Liver (tissue), 9 donors: ENCODE measurements around the gene CEP63. TPM values are rescaled to one million over a fixed set of nuclear protein-coding genes. Genes with fewer than 3 reads are reported as not detected.

Experiments used
- DNase-seq: peaks from one replicate; pipeline ENCODE4 v3.0.0-alpha.2; 2017; ENCODE audit warnings: low spot score
- H3K27ac ChIP-seq, 2 donors: one replicate each; pipeline ENCODE4 v1.7.0; 2013; ENCODE audit warnings: inconsistent platforms in 2 of 2, low read length in 2 of 2, control low read depth in 1 of 2, low read depth in 1 of 2, mild to moderate bottlenecking in 1 of 2
- H3K27me3 ChIP-seq, 4 donors: one replicate each; pipeline versions ENCODE4 v1.6.1 to v1.7.0; 2013; ENCODE audit warnings: low read length in 3 of 4, inconsistent platforms in 1 of 4, mild to moderate bottlenecking in 1 of 4, moderate library complexity in 1 of 4; ENCODE audit not compliant: control insufficient read depth in 4 of 4, insufficient read depth in 4 of 4
- H3K36me3 ChIP-seq, 4 donors: one replicate each; pipeline versions ENCODE4 v1.6.1 to v1.7.0; 2013; ENCODE audit warnings: low read length in 3 of 4, mild to moderate bottlenecking in 3 of 4, low read depth in 1 of 4, moderate library complexity in 1 of 4; ENCODE audit not compliant: control insufficient read depth in 4 of 4, insufficient read depth in 3 of 4
- H3K4me1 ChIP-seq, 4 donors: one replicate each; pipeline versions ENCODE4 v1.6.1 to v1.7.0; 2013; ENCODE audit warnings: low read length in 3 of 4, mild to moderate bottlenecking in 3 of 4, moderate library complexity in 1 of 4; ENCODE audit not compliant: control insufficient read depth in 4 of 4, insufficient read depth in 4 of 4
- H3K4me3 ChIP-seq, 3 donors: one replicate each; pipeline versions ENCODE4 v1.6.1 to v1.7.0; 2013; ENCODE audit warnings: low read length in 3 of 3, control low read depth in 1 of 3, low read depth in 1 of 3, mild to moderate bottlenecking in 1 of 3
- H3K9ac ChIP-seq, 2 donors: one replicate each; pipeline ENCODE4 v1.7.0; 2013; ENCODE audit warnings: low read length in 2 of 2, mild to moderate bottlenecking in 2 of 2, moderate library complexity in 2 of 2, control low read depth in 1 of 2, low read depth in 1 of 2
- H3K9me3 ChIP-seq, 4 donors: one replicate each; pipeline versions ENCODE4 v1.6.1 to v1.7.0; 2013; ENCODE audit warnings: low read length in 3 of 4; ENCODE audit not compliant: control insufficient read depth in 4 of 4
- CTCF ChIP-seq: fragments of 150-350 bp; IDR thresholded peaks from 2 replicates; pipeline ENCODE4 v1.5.1; 2017; ENCODE audit warnings: improper control_type of control experiment, low read depth, low read length; ENCODE audit not compliant: missing input control
- EGR1 ChIP-seq, 2 donors: IDR thresholded peaks; 2 replicates each; pipeline ENCODE4 v1.6.1; 2016 to 2018; ENCODE audit warnings: antibody characterized with exemption in 2 of 2, low read depth in 2 of 2
- FOXA1 ChIP-seq: IDR thresholded peaks from 2 replicates; pipeline ENCODE4 v1.6.1; 2016; ENCODE audit warnings: antibody characterized with exemption
- FOXA2 ChIP-seq: IDR thresholded peaks from 2 replicates; pipeline ENCODE4 v1.6.1; 2016; ENCODE audit warnings: antibody characterized with exemption
- GABPA ChIP-seq, 2 donors: IDR thresholded peaks in 1 of 2; conservative IDR thresholded peaks in 1 of 2; 2 replicates each; pipeline ENCODE4 v1.6.1; 2016; ENCODE audit warnings: antibody characterized with exemption in 2 of 2, mild to moderate bottlenecking in 1 of 2, moderate library complexity in 1 of 2
- HNF4A ChIP-seq, 2 donors: conservative IDR thresholded peaks; 2 replicates each; pipeline ENCODE4 v1.6.1; 2016; ENCODE audit warnings: antibody characterized with exemption in 2 of 2, mild to moderate bottlenecking in 2 of 2
- HNF4G ChIP-seq: IDR thresholded peaks from 2 replicates; pipeline ENCODE4 v1.6.1; 2016; ENCODE audit warnings: antibody characterized with exemption
- JUND ChIP-seq, 2 donors: IDR thresholded peaks; 2 replicates each; pipeline ENCODE4 v1.6.1; 2016; ENCODE audit warnings: antibody characterized with exemption in 2 of 2
- NR2F2 ChIP-seq: IDR thresholded peaks from 2 replicates; pipeline ENCODE4 v1.6.1; 2016; ENCODE audit warnings: antibody characterized with exemption
- RAD21 ChIP-seq, 2 donors: IDR thresholded peaks; 2 replicates each; pipeline ENCODE4 v1.6.1; 2016; ENCODE audit warnings: antibody characterized with exemption in 2 of 2, mild to moderate bottlenecking in 2 of 2
- SP1 ChIP-seq: IDR thresholded peaks from 2 replicates; pipeline ENCODE4 v1.6.1; 2018; ENCODE audit warnings: antibody characterized with exemption, mild to moderate bottlenecking
- TAF1 ChIP-seq: conservative IDR thresholded peaks from 2 replicates; pipeline ENCODE4 v1.6.1; 2016; ENCODE audit warnings: antibody characterized with exemption, mild to moderate bottlenecking
- YY1 ChIP-seq: IDR thresholded peaks from 2 replicates; pipeline ENCODE4 v1.6.1; 2016; ENCODE audit warnings: antibody characterized with exemption, mild to moderate bottlenecking
- ZBTB33 ChIP-seq: IDR thresholded peaks from 2 replicates; pipeline ENCODE4 v1.6.1; 2016; ENCODE audit warnings: antibody characterized with exemption
- WGBS: extraction: QIAGEN DNeasy Blood & Tissue Kit; methylation state at CpG from one replicate; pipeline ENCODE4 v1.1.7; 2013; 5-methylcytosine and 5-hydroxymethylcytosine counted together
- polyA plus RNA-seq, 2 donors: library from polyadenylated mRNA; stranded (reverse) in 1 of 2; unstranded in 1 of 2; fragments of 200-250 nt in 1 of 2; fragments of >200 nt in 1 of 2; fragmentation: Nextera tagmentation in 1 of 2; extraction: Ambion mirVana in 1 of 2; gene quantifications; one replicate each; pipeline versions ENCODE4 v1.2.1 to v1.2.3, GENCODE V29; 2013 to 2015
- total RNA-seq, 2 donors: library from RNA; depleted of rRNA; stranded (reverse); fragments of >200 nt; gene quantifications; one replicate each; pipeline ENCODE4 v1.2.3, GENCODE V29; 2014
- TF ChIP-seq, protein P1 (sequence below): IDR thresholded peaks from 2 replicates; pipeline ENCODE4 v1.6.1; 2016; ENCODE audit warnings: antibody characterized with exemption
- TF ChIP-seq, protein P2 (sequence below): IDR thresholded peaks from 2 replicates; pipeline ENCODE4 v1.6.1; 2016; ENCODE audit warnings: antibody characterized with exemption
- donor health status: healthy.
- donor health status: healthy.
- donor health status: healthy.
- donor health status: healthy.
- donor health status: healthy.

CEP63 gene
- total and polyA plus RNA-seq, 4 donors, result 8.1 to 16.1 (median 12.7) TPM

GRCh38 chr3:134536781-134537180 is 50.9 kb downstream of the CEP63 start:
- Histone ChIP-seq H3K36me3 (peaks cover 0 to 38% (median 22%) of the 10 kb centered on the region in 4 donors), H3K27ac (no peak overlapping the region), H3K4me1 (no peaks in the 10 kb centered on the region), H3K27me3 (no peaks in the 10 kb centered on the region), H3K9ac (no peak overlapping the region), H3K4me3 (no peak overlapping the region), H3K9me3 (no peaks in the 10 kb centered on the region)
- 95% methylated on average over 5 of the region's 5 CpGs for WGBS
- TF ChIP-seq YY1 (no peak), CTCF (no peak), JUND (IDR thresholded peaks at IDR 0.05) (no peak), RAD21 (IDR thresholded peaks at IDR 0.05) (no peak)
- TF ChIP-seq, protein P1, sequence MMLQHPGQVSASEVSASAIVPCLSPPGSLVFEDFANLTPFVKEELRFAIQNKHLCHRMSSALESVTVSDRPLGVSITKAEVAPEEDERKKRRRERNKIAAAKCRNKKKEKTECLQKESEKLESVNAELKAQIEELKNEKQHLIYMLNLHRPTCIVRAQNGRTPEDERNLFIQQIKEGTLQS, result no peak
- DNase-seq, result no peak

DNA sequence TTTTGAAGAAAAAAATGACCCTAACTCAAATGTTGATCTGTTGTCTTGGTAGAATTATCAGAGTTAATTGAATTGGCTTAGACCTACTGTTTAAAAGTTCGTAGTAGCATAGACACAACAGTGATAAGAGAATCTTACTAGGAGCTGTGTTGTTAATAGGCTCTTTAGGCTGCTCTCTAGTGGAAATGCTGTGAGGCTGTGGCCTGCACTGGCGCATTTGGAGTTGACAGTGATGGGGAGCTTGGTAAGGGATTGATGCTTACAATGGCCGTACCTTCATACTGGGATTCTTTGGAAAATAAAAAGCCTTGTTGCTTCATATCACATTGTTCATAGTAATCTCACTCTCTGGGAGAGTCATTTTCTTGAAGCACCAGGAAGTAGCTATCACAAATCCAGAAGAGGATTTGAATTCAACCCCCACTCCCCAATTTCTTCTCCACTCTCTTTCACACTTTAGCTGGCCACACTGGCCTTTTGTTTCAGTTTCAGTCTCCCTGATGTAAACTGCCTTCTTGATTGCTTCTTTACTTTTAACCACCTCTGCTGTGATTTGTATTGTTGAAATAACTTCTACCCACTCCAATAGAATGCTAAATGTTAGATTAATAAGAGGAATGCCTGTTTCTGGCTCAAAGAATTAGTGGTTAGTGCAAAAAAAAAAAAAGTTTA is 56.6 kb downstream of the CEP63 start:
- TF ChIP-seq SP1 (no peak), CTCF (no peak), JUND (IDR thresholded peaks at IDR 0.05) (no peak), EGR1 (IDR thresholded peaks at IDR 0.05; ENCODE audit: low read depth in 2 of 2) (no peak), NR2F2 (no peak), FOXA2 (no peak), HNF4G (no peak), TAF1 (no peak), FOXA1 (no peak), ZBTB33 (no peak), HNF4A (conservative IDR thresholded peaks at IDR 0.05) (no peak), GABPA (IDR thresholded peaks at IDR 0.05 in 1 of 2, conservative IDR thresholded peaks at IDR 0.05 in 1 of 2) (no peak)
- TF ChIP-seq, protein P1, result no peak
- TF ChIP-seq, protein P2, sequence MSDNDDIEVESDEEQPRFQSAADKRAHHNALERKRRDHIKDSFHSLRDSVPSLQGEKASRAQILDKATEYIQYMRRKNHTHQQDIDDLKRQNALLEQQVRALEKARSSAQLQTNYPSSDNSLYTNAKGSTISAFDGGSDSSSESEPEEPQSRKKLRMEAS, result no peak
- 64% methylated on average over 3 of the region's 3 CpGs for WGBS
- Histone ChIP-seq H3K9me3 (no peaks in the 10 kb centered on the region), H3K36me3 (peaks cover 2 to 20% (median 16%) of the 10 kb centered on the region in 4 donors), H3K4me3 (no peak overlapping the region), H3K27me3 (no peaks in the 10 kb centered on the region), H3K4me1 (no peaks in the 10 kb centered on the region), H3K27ac (no peak overlapping the region), H3K9ac (no peak overlapping the region)
- no peak for DNase-seq
